GM12878 (cell line): ENCODE measurements around the gene PAN3. TPM values are rescaled to one million over a fixed set of nuclear protein-coding genes. Genes with fewer than 3 reads are reported as not detected.

Experiments used
- ASH2L ChIP-seq: fragments of 300-600, 200-600 bp; sonication (generic); IDR thresholded peaks from 2 replicates; pipeline ENCODE4 v1.6.1; 2017; ENCODE audit warnings: low read depth, mild to moderate bottlenecking, borderline replicate concordance
- CBFB ChIP-seq: IDR thresholded peaks from 2 replicates; pipeline ENCODE4 v1.6.1; 2016; ENCODE audit warnings: antibody characterized with exemption, low read depth
- CHD4 ChIP-seq: fragments of 200-600 bp; sonication (generic); IDR thresholded peaks from 2 replicates; pipeline ENCODE4 v1.6.1; 2016; ENCODE audit warnings: mild to moderate bottlenecking
- CREB1 ChIP-seq: IDR thresholded peaks from 2 replicates; pipeline ENCODE4 v1.6.1; 2012; ENCODE audit warnings: low read depth, mild to moderate bottlenecking, inconsistent platforms
- CREM ChIP-seq: IDR thresholded peaks from 2 replicates; pipeline ENCODE4 v1.6.1; 2014; ENCODE audit warnings: antibody characterized with exemption, low read depth
- E2F8 ChIP-seq: fragments of 450-650 bp; IDR thresholded peaks from 2 replicates; pipeline ENCODE4 v1.6.1; 2018; ENCODE audit warnings: mild to moderate bottlenecking, low read depth, moderate library complexity; ENCODE audit not compliant: partially characterized antibody
- FOS ChIP-seq: IDR thresholded peaks from 3 replicates; pipeline ENCODE4 v1.6.1; 2011; ENCODE audit warnings: borderline replicate concordance; ENCODE audit not compliant: insufficient read length; ENCODE audit errors: extremely low read depth
- GABPA ChIP-seq: IDR thresholded peaks from 2 replicates; pipeline ENCODE4 v1.6.1; 2014; ENCODE audit warnings: antibody characterized with exemption, low read depth, mild to moderate bottlenecking, inconsistent platforms
- HDGF ChIP-seq: fragments of 450-650 bp; IDR thresholded peaks from 2 replicates; pipeline ENCODE4 v1.6.1; 2016; ENCODE audit warnings: antibody characterized with exemption
- JUND ChIP-seq: IDR thresholded peaks from 2 replicates; pipeline ENCODE4 v1.6.1; 2012; ENCODE audit warnings: low read depth, mild to moderate bottlenecking, low read length, improper control_type of control experiment, moderate library complexity
- MLLT1 ChIP-seq: fragments of 450-650 bp; IDR thresholded peaks from 2 replicates; pipeline ENCODE4 v1.6.1; 2016; ENCODE audit warnings: mild to moderate bottlenecking
- NBN ChIP-seq: fragments of 450-650 bp; IDR thresholded peaks from 2 replicates; pipeline ENCODE4 v1.6.1; 2016
- NFIC ChIP-seq: IDR thresholded peaks from 2 replicates; pipeline ENCODE4 v1.6.1; 2012; ENCODE audit warnings: low read depth, mild to moderate bottlenecking, inconsistent platforms, low read length, moderate library complexity
- PAX5 ChIP-seq: IDR thresholded peaks from 2 replicates; pipeline ENCODE4 v1.6.1; 2011; ENCODE audit warnings: low read depth, low read length, borderline replicate concordance
- RAD21 ChIP-seq: IDR thresholded peaks from 2 replicates; pipeline ENCODE4 v1.6.1; 2011; ENCODE audit warnings: mild to moderate bottlenecking, low read depth, low read length, moderate library complexity; ENCODE audit not compliant: insufficient read depth
- RBBP5 ChIP-seq: fragments of 200-600 bp; sonication (generic); conservative IDR thresholded peaks from 2 replicates; pipeline ENCODE4 v1.6.1; 2016
- RELA ChIP-seq: fragments of 450-650 bp; IDR thresholded peaks from 2 replicates; pipeline ENCODE4 v1.8.0; 2014; ENCODE audit warnings: borderline replicate concordance; ENCODE audit not compliant: partially characterized antibody
- SMAD1 ChIP-seq: fragments of 450-650 bp; IDR thresholded peaks from 2 replicates; pipeline ENCODE4 v1.6.1; 2018; ENCODE audit warnings: mild to moderate bottlenecking, low read depth; ENCODE audit not compliant: partially characterized antibody
- SP1 ChIP-seq: IDR thresholded peaks from one replicate; pipeline ENCODE4 v1.6.1; 2011; ENCODE audit warnings: low read depth, low read length
- ZNF24 ChIP-seq: fragments of 450-650 bp; IDR thresholded peaks from 2 replicates; pipeline ENCODE4 v1.6.1; 2017; ENCODE audit warnings: antibody characterized with exemption, mild to moderate bottlenecking
- ZNF384 ChIP-seq: IDR thresholded peaks from 2 replicates; pipeline ENCODE4 v1.6.1; 2012; ENCODE audit warnings: low read depth, mild to moderate bottlenecking, low read length, improper control_type of control experiment, borderline replicate concordance
- ZNF687 ChIP-seq: fragments of 450-650 bp; IDR thresholded peaks from 2 replicates; pipeline ENCODE4 v1.6.1; 2017; ENCODE audit warnings: mild to moderate bottlenecking, moderate library complexity
- polyA plus RNA-seq, 11 experiments: library from polyadenylated mRNA; depleted of rRNA in 4 of 11; unstranded in 6 of 11; stranded (reverse) in 5 of 11; fragments of >200 nt; fragmentation: Nextera tagmentation in 4 of 11; fragmentation: Illumina TruSeq in 1 of 11; extraction: Ambion mirVana in 4 of 11; extraction: Trizol in 1 of 11; gene quantifications; 1 replicate in 1 of 11; 2 replicates in 10 of 11; pipeline versions ENCODE4 v1.2.1 to v1.2.3, GENCODE V29; 2011 to 2016; ENCODE audit warnings: inconsistent platforms in 2 of 11, missing spikeins in 2 of 11, low read depth in 1 of 11
- total RNA-seq, 4 experiments: library from RNA; depleted of rRNA in 3 of 4; stranded (reverse); fragments of >200 nt in 3 of 4; fragmentation: Illumina TruSeq in 1 of 4; extraction: Trizol in 1 of 4; gene quantifications; 2 replicates each; pipeline versions ENCODE4 v1.2.1 to v1.2.3, GENCODE V29; 2013 to 2021

PAN3 gene
- total and polyA plus RNA-seq, 10 of the 15 experiments (the other 5 are each of a cell fraction or from before 2014, with no cell fraction given), result 13.0 to 33.3 (median 19.9) TPM

GRCh38 chr13:28268800-28269223 is 130.5 kb downstream of the PAN3 start (continued):
- TF ChIP-seq SP1 (peak; percentile 60), RELA (no peak), CHD4 (no peak), RAD21 (peak; percentile 51), MLLT1 (peak; percentile 93), PAX5 (peak; percentile 63; the same call in 1 of the 2 replicates), FOS (no peak), RBBP5 (no peak), ZNF384 (peak; percentile 98), ZNF687 (no peak), NFIC (peak; percentile 100), ZNF24 (peak; percentile 67; the same call in 1 of the 2 replicates), CBFB (peak; percentile 98), CREM (peak; percentile 98), NBN (peak; percentile 93), JUND (peak; percentile 84), ASH2L (0 out of 2 replicates have a peak, but pooled peaks have one; percentile 44), CREB1 (peak; percentile 91), E2F8 (peak; percentile 77), HDGF (no peak), SMAD1 (no peak), GABPA (peak; percentile 80)
